Esophagus (tissue), 2 donors: ENCODE results near the gene TRAF5. TPM values are rescaled to one million over a fixed set of nuclear protein-coding genes. Genes with fewer than 3 reads are reported as not detected.
A peak's percentile ranks its signal among the peaks of the same experiment; 100 is the strongest.
"Not testable (repeated sequence)": the region's sequence is repeated elsewhere in the genome, so short reads cannot be mapped to it uniquely, and the experiment has no call there.

Experiments used
- H3K27ac ChIP-seq, 2 donors: one replicate each; pipeline ENCODE4 v1.5.1; 2013; ENCODE audit warnings: low read depth in 2 of 2, mild to moderate bottlenecking in 2 of 2, inconsistent platforms in 1 of 2, low read length in 1 of 2, moderate library complexity in 1 of 2
- H3K27me3 ChIP-seq, 2 donors: one replicate each; pipeline ENCODE4 v1.6.1; 2013; ENCODE audit warnings: low read length in 2 of 2, control low read depth in 1 of 2, mild to moderate bottlenecking in 1 of 2; ENCODE audit not compliant: insufficient read depth in 2 of 2, control insufficient read depth in 1 of 2
- H3K36me3 ChIP-seq, 2 donors: one replicate each; pipeline ENCODE4 v1.6.1; 2013; ENCODE audit warnings: low read length in 1 of 2; ENCODE audit not compliant: control insufficient read depth in 2 of 2, insufficient read depth in 2 of 2
- H3K4me1 ChIP-seq, 2 donors: one replicate each; pipeline ENCODE4 v1.6.1; 2013; ENCODE audit warnings: low read length in 1 of 2; ENCODE audit not compliant: control insufficient read depth in 2 of 2, insufficient read depth in 2 of 2
- H3K4me3 ChIP-seq, 2 donors: one replicate each; pipeline ENCODE4 v1.5.1; 2013; ENCODE audit warnings: low read length in 2 of 2, mild to moderate bottlenecking in 2 of 2, low read depth in 1 of 2, moderate library complexity in 1 of 2
- H3K9me3 ChIP-seq, 2 donors: one replicate each; pipeline ENCODE4 v1.6.1; 2013; ENCODE audit warnings: mild to moderate bottlenecking in 2 of 2, low read depth in 1 of 2, low read length in 1 of 2, moderate library complexity in 1 of 2; ENCODE audit not compliant: control insufficient read depth in 2 of 2, insufficient read depth in 1 of 2
- WGBS, 2 donors: extraction: QIAGEN DNeasy Blood & Tissue Kit; methylation state at CpG; one replicate each; pipeline ENCODE4 v1.1.7; 2013; 5-methylcytosine and 5-hydroxymethylcytosine counted together
- polyA plus RNA-seq, 2 donors: library from polyadenylated mRNA; stranded (reverse); fragments of 200-250 nt; gene quantifications; one replicate each; pipeline ENCODE4 v1.2.3, GENCODE V29; 2013
- donor health status: healthy with polysubstance abuse.
- donor health status: Bipolar disorder and iron deficiency.

The TRAF5 gene
- polyA plus RNA-seq, 2 donors: 3.2 to 4.9 TPM

GRCh38 chr1:211407749-211408148 lies 81.1 kb downstream of the TRAF5 start:
- not testable (repeated sequence) for H3K27me3 ChIP-seq, H3K36me3 ChIP-seq, H3K9me3 ChIP-seq, H3K27ac ChIP-seq, H3K4me3 ChIP-seq, H3K4me1 ChIP-seq
- 86 to 91% methylated on average over 7 of the region's 7 CpGs for WGBS, 2 donors

GRCh38 chr1:211411639-211412038 lies 85.0 kb downstream of the TRAF5 start:
- Histone ChIP-seq H3K9me3 (no peaks in the 10 kb centered on the region), H3K27ac (no peak overlapping the region), H3K4me3 (no peak overlapping the region), H3K27me3 (no peaks in the 10 kb centered on the region), H3K36me3 (no peaks in the 10 kb centered on the region), H3K4me1 (no peaks in the 10 kb centered on the region)
- WGBS, 2 donors: 97 to 100% methylated on average over 3 of the region's 3 CpGs

- Histone ChIP-seq H3K9me3 (no peaks in the 10 kb centered on the region), H3K27ac (no peak overlapping the region), H3K36me3 (no peaks in the 10 kb centered on the region), H3K4me1 (no peaks in the 10 kb centered on the region), H3K27me3 (no peaks in the 10 kb centered on the region), H3K4me3 (no peak overlapping the region)
- 92 to 93% methylated on average over 2 of the region's 2 CpGs for WGBS, 2 donors
These were observed 89.1 kb downstream of the TRAF5 start for GRCh38 chr1:211415700-211416099.

GRCh38 chr1:211416246-211416627 lies 89.6 kb downstream of the TRAF5 start:
- WGBS, 2 donors: 11 to 29% methylated on average over 19 to 43 of the region's 43 CpGs
- not testable (repeated sequence) for H3K36me3 ChIP-seq, H3K4me1 ChIP-seq, H3K9me3 ChIP-seq, H3K27me3 ChIP-seq
- Histone ChIP-seq H3K4me3 (peak overlapping the region; percentile 53 to 68), H3K27ac (peak overlapping the region; percentile 45 to 54)

- H3K36me3 ChIP-seq, H3K27me3 ChIP-seq, H3K4me1 ChIP-seq, H3K9me3 ChIP-seq: not testable (repeated sequence)
- H3K27ac ChIP-seq: peak overlapping the region; percentile 45 to 54
- peak overlapping the region; percentile 53 to 68 for H3K4me3 ChIP-seq
- WGBS, 2 donors: 17 to 25% methylated on average over 24 to 46 of the region's 46 CpGs
These were observed 90.1 kb downstream of the TRAF5 start for GRCh38 chr1:211416628-211417323.

- H3K27me3 ChIP-seq: no peaks in the 10 kb centered on the region
- H3K27ac ChIP-seq: no peak overlapping the region
- no peak overlapping the region for H3K4me3 ChIP-seq
- no peaks in the 10 kb centered on the region for H3K36me3 ChIP-seq
- WGBS, 2 donors: 80 to 90% methylated on average over 2 of the region's 2 CpGs
- no peaks in the 10 kb centered on the region for H3K4me1 ChIP-seq
- no peaks in the 10 kb centered on the region for H3K9me3 ChIP-seq
These were observed 93.8 kb downstream of the TRAF5 start for GRCh38 chr1:211420389-211420788.

- H3K27ac ChIP-seq: no peak overlapping the region
- no peaks in the 10 kb centered on the region for H3K4me1 ChIP-seq
- WGBS, 2 donors: 74 to 84% methylated on average over 2 of the region's 2 CpGs
- no peak overlapping the region for H3K4me3 ChIP-seq
- H3K27me3 ChIP-seq: no peaks in the 10 kb centered on the region
- no peaks in the 10 kb centered on the region for H3K9me3 ChIP-seq
- H3K36me3 ChIP-seq: no peaks in the 10 kb centered on the region
These were observed 94.3 kb downstream of the TRAF5 start for GRCh38 chr1:211420845-211421454.

- WGBS, 2 donors: 96 to 100% methylated on average over 1 of the region's 1 CpG
- Histone ChIP-seq H3K9me3 (no peaks in the 10 kb centered on the region), H3K27ac (no peak overlapping the region), H3K4me1 (no peaks in the 10 kb centered on the region), H3K27me3 (no peaks in the 10 kb centered on the region), H3K36me3 (no peaks in the 10 kb centered on the region), H3K4me3 (no peak overlapping the region)
These were observed 97.4 kb downstream of the TRAF5 start for GRCh38 chr1:211424018-211424417.
